Osteocyte (in vitro differentiated cells): Measurements from ENCODE around the gene RPS28. TPM values are rescaled to one million over a fixed set of nuclear protein-coding genes. Genes with fewer than 3 reads are reported as not detected.
"Not testable (repeated sequence)": the region's sequence is repeated elsewhere in the genome, so short reads cannot be mapped to it uniquely, and the experiment has no call there.

Source experiments
- DNase-seq: peaks from one replicate; pipeline ENCODE4 v3.0.0; 2021; ENCODE audit warnings: mixed read lengths; ENCODE audit not compliant: unreplicated experiment; ENCODE audit errors: extremely low spot score
- H3K27ac Mint-ChIP-seq: one replicate; pipeline ENCODE4 v1.8.0; 2021; ENCODE audit warnings: mild to moderate bottlenecking, mixed read lengths; ENCODE audit not compliant: unreplicated experiment
- H3K27me3 Mint-ChIP-seq: one replicate; pipeline ENCODE4 v1.8.0; 2021; ENCODE audit warnings: mixed read lengths; ENCODE audit not compliant: unreplicated experiment
- H3K36me3 Mint-ChIP-seq: one replicate; pipeline ENCODE4 v1.8.0; 2021; ENCODE audit warnings: mixed read lengths; ENCODE audit not compliant: unreplicated experiment
- H3K4me1 Mint-ChIP-seq: one replicate; pipeline ENCODE4 v1.8.0; 2021; ENCODE audit warnings: mixed read lengths; ENCODE audit not compliant: unreplicated experiment
- H3K4me3 Mint-ChIP-seq: one replicate; pipeline ENCODE4 v1.8.0; 2021; ENCODE audit warnings: mild to moderate bottlenecking, moderate library complexity, mixed read lengths; ENCODE audit not compliant: unreplicated experiment
- H3K9me3 Mint-ChIP-seq: one replicate; pipeline ENCODE4 v1.8.0; 2021; ENCODE audit warnings: mixed read lengths; ENCODE audit not compliant: unreplicated experiment
- total RNA-seq: library from RNA; stranded (reverse); gene quantifications from 2 replicates; pipeline ENCODE4 v1.2.1, GENCODE V29; 2021
- TF ChIP-seq, protein P1 (sequence below): fragments of 200-600 bp; sonication (generic); IDR thresholded peaks from 2 replicates; pipeline ENCODE4 v1.5.0; 2021; ENCODE audit warnings: antibody characterized with exemption, mild to moderate bottlenecking, moderate library complexity

RPS28 gene
- total RNA-seq, 1 donor from 2014 or later = 1,597 TPM

DNA sequence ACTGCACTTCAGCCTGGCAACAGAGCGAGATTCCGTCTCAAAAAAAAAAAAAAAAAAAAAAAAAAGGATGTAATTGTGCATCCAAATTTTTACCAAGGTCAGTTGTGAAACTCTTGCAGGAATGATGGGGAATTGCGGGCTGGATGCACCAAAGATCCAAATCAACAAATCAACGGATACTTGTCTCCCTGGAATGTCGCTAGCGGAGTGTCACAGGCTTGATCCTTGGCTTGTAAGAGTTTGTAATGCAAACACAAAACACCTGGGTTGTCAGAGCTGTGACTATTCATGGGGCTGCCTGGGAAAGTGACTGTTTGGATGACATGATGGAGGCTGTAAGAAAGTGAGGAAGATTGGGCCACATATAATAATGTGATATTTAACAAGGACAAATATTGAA is 17.5 kb downstream of the RPS28 start:
- no peaks in the 10 kb centered on the region for H3K36me3 Mint-ChIP-seq
- H3K27ac Mint-ChIP-seq = no peak overlapping the region
- no peak for DNase-seq
- TF ChIP-seq, protein P1, sequence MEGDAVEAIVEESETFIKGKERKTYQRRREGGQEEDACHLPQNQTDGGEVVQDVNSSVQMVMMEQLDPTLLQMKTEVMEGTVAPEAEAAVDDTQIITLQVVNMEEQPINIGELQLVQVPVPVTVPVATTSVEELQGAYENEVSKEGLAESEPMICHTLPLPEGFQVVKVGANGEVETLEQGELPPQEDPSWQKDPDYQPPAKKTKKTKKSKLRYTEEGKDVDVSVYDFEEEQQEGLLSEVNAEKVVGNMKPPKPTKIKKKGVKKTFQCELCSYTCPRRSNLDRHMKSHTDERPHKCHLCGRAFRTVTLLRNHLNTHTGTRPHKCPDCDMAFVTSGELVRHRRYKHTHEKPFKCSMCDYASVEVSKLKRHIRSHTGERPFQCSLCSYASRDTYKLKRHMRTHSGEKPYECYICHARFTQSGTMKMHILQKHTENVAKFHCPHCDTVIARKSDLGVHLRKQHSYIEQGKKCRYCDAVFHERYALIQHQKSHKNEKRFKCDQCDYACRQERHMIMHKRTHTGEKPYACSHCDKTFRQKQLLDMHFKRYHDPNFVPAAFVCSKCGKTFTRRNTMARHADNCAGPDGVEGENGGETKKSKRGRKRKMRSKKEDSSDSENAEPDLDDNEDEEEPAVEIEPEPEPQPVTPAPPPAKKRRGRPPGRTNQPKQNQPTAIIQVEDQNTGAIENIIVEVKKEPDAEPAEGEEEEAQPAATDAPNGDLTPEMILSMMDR = no peak
- peaks cover 9% of the 10 kb centered on the region for H3K4me1 Mint-ChIP-seq
- H3K27me3 Mint-ChIP-seq = peaks cover 57% of the 10 kb centered on the region
- no peak overlapping the region for H3K4me3 Mint-ChIP-seq
- H3K9me3 Mint-ChIP-seq = no peaks in the 10 kb centered on the region

DNA sequence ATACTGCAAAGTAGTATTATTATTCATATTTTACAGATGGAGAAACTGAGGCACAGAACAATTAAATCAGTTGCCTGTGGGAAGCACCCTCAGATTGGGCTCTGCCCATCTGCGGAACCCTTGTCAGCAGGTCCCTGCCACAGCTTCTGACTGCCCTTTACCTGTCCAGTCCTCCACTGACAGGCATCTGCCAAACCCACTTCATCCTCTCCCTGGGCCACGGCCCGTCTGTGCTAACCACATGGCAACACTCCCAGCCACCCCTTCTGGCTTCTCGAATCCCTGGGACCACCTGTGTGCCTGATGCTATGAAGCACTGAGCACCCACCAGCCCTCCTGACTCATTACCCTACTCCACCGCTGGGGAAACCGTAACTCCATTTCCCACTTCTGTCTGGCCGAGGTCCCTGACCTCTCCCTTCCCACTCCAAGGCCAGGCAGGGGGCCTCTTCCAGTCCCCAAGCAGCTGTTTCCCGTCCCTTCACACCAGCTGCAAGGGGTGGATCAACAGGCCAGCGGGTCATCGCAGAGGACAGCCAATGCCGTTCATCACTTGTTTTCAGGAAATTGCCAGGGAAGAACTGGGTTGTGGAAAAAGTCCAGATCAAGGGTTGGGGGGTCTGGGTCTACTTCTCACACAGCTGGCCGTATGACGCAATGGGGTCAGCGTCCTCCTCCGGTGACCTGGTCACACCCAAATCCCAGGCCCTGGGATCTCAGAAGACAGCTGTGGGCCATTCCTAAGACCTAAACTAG is 19.2 kb downstream of the RPS28 start:
- Mint-ChIP-seq H3K27ac (no peak overlapping the region), H3K36me3 (no peaks in the 10 kb centered on the region), H3K4me3 (no peak overlapping the region), H3K9me3 (no peaks in the 10 kb centered on the region), H3K27me3 (peaks cover 56% of the 10 kb centered on the region), H3K4me1 (peaks cover 9% of the 10 kb centered on the region)
- TF ChIP-seq, protein P1 = no peak
- DNase-seq = no peak

DNA sequence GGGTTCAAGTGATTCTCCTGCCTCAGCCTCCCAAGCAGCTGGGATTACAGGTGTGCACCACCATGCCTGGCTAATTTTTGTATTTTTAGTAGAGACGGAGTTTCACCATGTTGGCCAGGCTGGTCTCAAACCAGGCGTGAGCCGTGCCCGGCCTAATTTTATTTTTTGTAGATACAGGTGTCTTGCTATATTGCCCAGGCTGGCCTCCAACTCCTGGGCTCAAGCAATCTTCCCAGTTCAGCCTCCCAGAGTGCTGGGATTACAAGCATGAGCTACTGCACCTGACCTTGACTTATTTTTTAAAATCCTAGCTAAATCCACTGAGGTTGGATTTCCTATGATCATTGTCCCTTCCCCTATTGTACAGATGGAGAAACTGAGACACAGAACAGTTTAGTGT is 20.2 kb downstream of the RPS28 start:
- not testable (repeated sequence) for H3K4me3 Mint-ChIP-seq, H3K4me1 Mint-ChIP-seq, H3K36me3 Mint-ChIP-seq, H3K9me3 Mint-ChIP-seq, DNase-seq, H3K27ac Mint-ChIP-seq
- peaks cover 49% of the 10 kb centered on the region for H3K27me3 Mint-ChIP-seq

DNA sequence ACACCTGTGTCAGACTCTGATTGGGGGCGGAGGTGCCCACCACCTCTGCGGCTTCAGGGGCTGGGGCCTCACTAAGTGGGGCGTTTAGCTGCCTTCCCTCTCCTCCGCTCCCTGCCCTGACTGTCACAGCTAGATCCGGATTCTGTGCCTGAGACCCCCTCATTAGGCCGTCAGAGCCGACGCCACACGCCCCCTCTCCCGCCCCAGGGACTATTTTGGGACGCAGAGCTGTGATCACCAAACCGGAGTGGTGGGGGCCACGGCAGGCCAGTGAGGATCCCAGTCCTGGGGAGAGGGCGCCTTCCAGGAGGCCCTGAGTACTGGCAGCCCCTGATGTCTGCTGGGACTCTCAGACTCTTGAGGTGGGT is 21.0 kb downstream of the RPS28 start:
- Mint-ChIP-seq H3K4me3 (no peak overlapping the region), H3K4me1 (peaks cover 9% of the 10 kb centered on the region), H3K36me3 (no peaks in the 10 kb centered on the region), H3K27me3 (peaks cover 45% of the 10 kb centered on the region), H3K27ac (no peak overlapping the region), H3K9me3 (no peaks in the 10 kb centered on the region)
- no peak for DNase-seq
- TF ChIP-seq, protein P1 = no peak

DNA sequence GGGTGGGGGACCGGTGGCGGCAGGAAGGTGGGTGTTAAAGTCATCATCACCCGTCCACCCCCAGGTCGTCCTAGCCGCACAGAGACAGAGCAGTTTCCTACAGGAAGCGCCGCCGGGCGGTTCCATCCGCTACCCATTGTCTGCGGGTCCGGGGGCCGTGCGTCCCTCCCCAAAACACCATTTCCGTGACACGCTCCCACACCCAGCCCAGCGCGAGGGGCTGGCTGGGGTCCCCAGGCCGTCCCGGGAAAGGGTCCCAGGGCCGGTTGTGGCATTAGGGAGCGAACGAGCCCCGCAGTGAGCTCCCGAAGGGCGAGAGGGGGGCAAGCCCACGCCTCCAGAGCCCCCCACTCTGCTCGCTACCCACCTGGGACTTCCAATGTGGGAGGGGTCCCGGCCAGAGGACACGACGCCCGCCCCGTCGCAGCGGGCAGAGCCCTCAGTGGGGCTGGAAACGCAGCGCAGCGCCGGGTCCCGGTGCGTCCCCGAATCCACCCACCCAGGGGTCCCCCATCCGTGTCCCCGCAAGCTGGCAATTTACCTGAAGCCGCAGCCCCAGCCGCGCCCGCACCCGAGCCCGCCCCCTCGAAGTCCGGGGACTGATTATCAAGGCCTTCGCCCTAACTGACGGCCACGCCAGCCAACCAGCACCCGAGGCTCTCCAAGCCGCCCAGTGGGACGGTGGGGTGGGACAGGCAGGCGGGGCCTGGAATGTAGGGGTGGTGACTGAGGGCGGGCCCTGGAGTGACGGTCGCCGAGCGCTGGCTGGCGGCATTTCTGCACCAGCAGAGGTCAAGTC is 21.6 kb downstream of the RPS28 start, which contains the start of gene KANK3:
Gene KANK3 (minus strand): TSS at position 579 of the 799 bp plus-strand sequence. CDS start 5,434 bp downstream, outside the sequence.
- peaks cover 13% of the 10 kb centered on the region for H3K4me1 Mint-ChIP-seq
- H3K9me3 Mint-ChIP-seq = no peaks in the 10 kb centered on the region
- TF ChIP-seq, protein P1 = no peak
- peak; percentile 92 for DNase-seq
- no peak within 1 kb of the TSS for H3K27ac Mint-ChIP-seq
- H3K36me3 Mint-ChIP-seq = no peaks in the 10 kb centered on the region
- H3K4me3 Mint-ChIP-seq = peak within 1 kb of the TSS; percentile 57
- H3K27me3 Mint-ChIP-seq = peaks cover 40% of the 10 kb centered on the region
